GM12801 (cell line): Measurements from ENCODE around the gene PPIH.

Experiments
- TF ChIP-seq, protein P1 (sequence below): IDR thresholded peaks from one replicate; pipeline ENCODE4 v1.5.1; 2011; ENCODE audit warnings: control low read depth; ENCODE audit not compliant: insufficient read length; ENCODE audit errors: extremely low read depth

The PPIH gene

DNA sequence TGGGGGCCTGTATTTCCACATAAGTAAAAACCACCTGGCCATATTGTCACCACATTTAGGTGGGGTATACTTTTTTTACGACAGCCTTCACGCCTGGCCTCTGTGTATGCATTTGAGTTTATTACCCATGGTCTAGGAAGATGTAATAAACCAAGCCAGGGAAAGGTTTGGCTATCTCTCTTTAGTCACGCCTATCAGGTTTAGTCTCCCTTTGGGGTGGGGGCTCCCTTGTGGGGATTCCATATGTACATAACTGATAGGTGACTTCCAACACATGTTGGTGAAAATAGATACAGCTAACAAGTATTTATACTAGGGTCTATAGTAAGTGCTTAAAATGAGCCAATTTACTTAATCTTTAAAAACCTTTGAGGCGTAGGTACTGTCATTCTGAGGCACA, 28.2 kb downstream of the PPIH start:
- TF ChIP-seq, protein P1, sequence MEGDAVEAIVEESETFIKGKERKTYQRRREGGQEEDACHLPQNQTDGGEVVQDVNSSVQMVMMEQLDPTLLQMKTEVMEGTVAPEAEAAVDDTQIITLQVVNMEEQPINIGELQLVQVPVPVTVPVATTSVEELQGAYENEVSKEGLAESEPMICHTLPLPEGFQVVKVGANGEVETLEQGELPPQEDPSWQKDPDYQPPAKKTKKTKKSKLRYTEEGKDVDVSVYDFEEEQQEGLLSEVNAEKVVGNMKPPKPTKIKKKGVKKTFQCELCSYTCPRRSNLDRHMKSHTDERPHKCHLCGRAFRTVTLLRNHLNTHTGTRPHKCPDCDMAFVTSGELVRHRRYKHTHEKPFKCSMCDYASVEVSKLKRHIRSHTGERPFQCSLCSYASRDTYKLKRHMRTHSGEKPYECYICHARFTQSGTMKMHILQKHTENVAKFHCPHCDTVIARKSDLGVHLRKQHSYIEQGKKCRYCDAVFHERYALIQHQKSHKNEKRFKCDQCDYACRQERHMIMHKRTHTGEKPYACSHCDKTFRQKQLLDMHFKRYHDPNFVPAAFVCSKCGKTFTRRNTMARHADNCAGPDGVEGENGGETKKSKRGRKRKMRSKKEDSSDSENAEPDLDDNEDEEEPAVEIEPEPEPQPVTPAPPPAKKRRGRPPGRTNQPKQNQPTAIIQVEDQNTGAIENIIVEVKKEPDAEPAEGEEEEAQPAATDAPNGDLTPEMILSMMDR: no peak

DNA sequence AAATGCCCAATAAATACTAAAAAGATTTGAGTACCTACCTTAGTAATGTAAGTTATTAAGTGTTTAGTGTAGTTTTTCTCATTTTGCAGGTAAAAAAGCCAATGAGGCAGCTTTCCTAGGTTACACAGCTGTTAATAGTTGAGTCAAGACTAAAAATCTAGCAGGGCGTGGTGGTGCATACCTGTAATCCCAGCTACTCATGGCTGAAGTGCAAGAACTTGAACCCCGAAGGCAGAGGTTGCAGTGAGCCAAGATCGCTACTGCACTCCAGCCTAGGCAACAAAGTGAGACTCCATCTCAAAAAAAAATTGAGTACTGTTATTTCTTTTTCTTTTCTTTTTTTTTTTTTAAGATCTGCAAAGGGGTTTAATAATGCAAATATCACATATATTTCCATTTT, 31.7 kb downstream of the PPIH start:
- TF ChIP-seq, protein P1: no peak

DNA sequence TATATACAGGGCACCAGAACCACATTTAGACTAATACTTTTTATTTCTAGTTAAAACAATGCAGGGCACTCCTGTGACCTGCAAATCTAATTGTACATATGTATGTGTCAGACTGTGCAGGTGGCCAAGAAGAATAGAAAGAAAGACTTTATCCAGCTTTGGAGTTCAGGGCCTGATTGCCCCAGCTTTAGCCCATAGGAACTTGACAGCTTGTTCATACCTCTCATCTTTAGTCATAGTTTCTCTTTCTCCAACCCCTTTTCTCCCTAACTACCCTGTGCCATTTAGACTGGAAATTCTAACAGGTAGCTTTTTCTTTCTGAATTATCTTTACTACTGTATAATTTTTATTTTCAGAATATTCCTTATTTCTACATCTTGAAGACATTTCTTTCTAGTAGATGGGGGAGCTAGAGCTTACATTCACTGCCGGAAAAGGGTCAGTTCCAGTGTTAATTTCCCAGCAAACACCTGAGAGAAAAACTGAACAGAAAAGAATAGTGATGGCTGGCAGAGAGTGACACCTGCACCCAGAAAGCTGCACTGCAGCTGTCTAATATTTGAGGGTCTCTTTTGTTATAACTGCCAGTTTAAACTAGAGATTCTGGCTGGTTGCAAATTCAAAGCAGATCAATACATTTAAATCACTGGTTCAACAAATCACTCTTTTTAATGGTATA, 32.4 kb downstream of the PPIH start:
- TF ChIP-seq, protein P1: no peak

DNA sequence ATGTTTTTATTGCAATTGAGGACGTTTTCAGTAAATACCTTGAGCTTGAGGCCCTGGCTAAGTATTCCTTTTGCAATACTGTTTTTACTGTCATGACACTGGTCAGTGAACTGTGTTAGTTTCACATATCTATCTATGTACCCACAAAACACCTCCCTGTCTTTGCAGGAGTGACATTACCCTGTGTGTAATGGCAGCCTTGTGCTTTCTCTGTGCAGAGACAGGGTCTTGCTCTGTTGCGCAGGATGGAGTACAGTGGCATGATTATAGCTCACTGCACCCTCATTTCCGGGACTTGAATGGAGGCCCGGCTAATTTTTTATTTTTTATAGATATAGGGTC, 32.9 kb downstream of the PPIH start:
- TF ChIP-seq, protein P1: no peak

DNA sequence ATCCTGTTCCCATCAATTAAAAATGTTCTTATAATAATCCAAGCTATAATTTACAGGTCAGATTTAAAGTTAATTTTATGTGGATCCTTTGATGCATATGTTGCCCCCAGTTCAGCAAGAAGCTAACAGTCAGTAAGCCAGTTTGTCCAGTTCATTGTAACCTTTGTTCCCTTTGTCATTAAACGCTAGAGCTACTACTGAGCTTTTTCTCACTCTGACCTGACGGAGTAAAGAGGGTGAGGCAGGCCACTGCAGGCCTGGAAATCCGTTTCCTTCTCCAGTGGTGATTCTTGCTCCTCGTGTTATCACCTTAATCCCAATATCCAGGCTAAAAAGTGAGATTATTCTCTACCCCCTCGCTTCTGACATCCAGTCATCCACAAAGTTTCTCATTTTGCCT, 34.2 kb downstream of the PPIH start:
- TF ChIP-seq, protein P1: no peak

DNA sequence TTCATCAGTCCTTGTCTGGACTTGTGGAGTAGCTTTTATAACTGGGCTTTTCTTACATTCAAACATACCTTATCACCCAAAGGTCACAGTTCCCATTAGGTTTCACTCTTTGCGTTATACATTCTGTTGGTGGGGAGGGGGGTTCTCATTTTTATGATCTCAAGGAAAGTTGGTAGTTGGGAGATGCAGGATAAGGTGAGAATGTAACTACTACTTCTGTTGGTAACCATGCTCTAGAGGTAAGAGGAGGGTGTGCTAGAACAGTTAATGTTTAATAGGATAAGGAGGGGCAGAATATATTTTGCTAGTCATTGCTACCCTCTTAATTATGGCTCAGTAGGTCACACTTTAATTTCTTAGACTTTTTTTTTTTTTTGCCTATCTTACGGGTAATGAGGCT, 34.7 kb downstream of the PPIH start:
- TF ChIP-seq, protein P1: no peak

DNA sequence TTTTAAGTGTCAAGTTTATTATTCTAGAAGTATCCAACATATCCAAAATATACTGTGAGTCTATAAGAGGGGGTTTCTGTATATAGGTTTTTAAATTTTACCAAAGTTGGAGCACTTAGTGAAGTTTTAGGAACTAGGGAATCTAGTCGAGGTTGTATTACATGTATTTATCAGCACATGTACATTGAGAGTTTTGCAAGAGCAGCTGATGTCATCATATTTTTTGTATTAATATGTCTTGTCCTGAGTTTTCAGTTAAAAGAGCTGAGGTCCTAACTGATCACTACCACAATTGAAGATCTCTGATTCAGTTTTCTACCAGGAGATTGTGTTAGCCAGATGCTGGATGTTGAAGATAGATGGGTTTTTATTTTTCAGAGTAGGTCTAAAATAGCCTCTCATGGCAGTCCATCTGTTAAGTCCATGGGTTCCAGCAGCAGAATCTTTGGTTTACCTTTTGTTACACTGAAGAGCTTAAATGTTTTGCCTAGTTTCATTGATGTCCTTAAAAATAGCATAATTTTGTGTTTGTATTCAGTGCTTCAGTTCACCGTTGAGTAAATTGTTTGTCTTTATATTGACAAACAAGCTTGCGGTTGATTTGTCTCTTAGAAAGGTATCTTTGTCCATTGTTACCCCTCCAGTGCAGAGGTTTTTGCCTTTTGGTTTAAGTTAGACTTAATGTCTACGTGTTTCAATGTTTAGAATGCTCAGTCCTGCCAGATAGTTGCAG, 40.0 kb downstream of the PPIH start:
- TF ChIP-seq, protein P1: no peak
